Heart left ventricle (tissue), 16 donors: ENCODE results near the gene IL1A. TPM values are rescaled to one million over a fixed set of nuclear protein-coding genes. Genes with fewer than 3 reads are reported as not detected.

Experiments
- ATAC-seq, 4 donors: fragments of 200-7000 bp; cut with Tn5 transposase; one replicate each; pipeline ENCODE4 v1.9.1; 2020 to 2022; ENCODE audit warnings: moderate library complexity in 4 of 4, mild to moderate bottlenecking in 3 of 4, moderate number of reproducible peaks in 1 of 4
- DNase-seq, 5 donors: peaks; one replicate each; pipeline ENCODE4 v3.0.0-alpha.2; 2020
- H3K27ac ChIP-seq, 12 donors: fragments of 200-600 bp; sonication (generic) in 4 of 12; one replicate each; pipeline versions ENCODE4 v1.5.0 to v1.8.0; 2016 to 2022; ENCODE audit warnings: mild to moderate bottlenecking in 2 of 12
- H3K27me3 ChIP-seq, 9 donors: fragments of 200-600 bp; sonication (generic) in 2 of 9; one replicate each; pipeline versions ENCODE4 v1.5.1 to v1.8.0; 2016 to 2022; ENCODE audit warnings: mild to moderate bottlenecking in 3 of 9
- H3K36me3 ChIP-seq, 9 donors: fragments of 200-600 bp; sonication (generic) in 2 of 9; one replicate each; pipeline versions ENCODE4 v1.5.0 to v1.8.0; 2018 to 2022; ENCODE audit warnings: mild to moderate bottlenecking in 2 of 9
- H3K4me1 ChIP-seq, 12 donors: fragments of 200-600 bp; sonication (generic) in 4 of 12; one replicate each; pipeline versions ENCODE4 v1.5.0 to v1.8.0; 2016 to 2022; ENCODE audit warnings: mild to moderate bottlenecking in 3 of 12
- H3K4me3 ChIP-seq, 12 donors: fragments of 200-600 bp; sonication (generic) in 4 of 12; one replicate each; pipeline versions ENCODE4 v1.5.0 to v1.8.0; 2017 to 2022; ENCODE audit warnings: mild to moderate bottlenecking in 9 of 12, moderate library complexity in 4 of 12
- H3K9me3 ChIP-seq, 12 donors: fragments of 200-600 bp; sonication (generic) in 4 of 12; one replicate each; pipeline versions ENCODE4 v1.5.0 to v1.8.0; 2016 to 2022; ENCODE audit warnings: mild to moderate bottlenecking in 1 of 12
- POLR2A ChIP-seq, 2 donors: fragments of 450-650 bp; IDR thresholded peaks; one replicate each; pipeline ENCODE4 v1.6.1; 2017; ENCODE audit warnings: antibody characterized with exemption in 2 of 2, mild to moderate bottlenecking in 2 of 2, moderate library complexity in 2 of 2
- WGBS, 4 donors: extraction: QIAGEN DNeasy Blood & Tissue Kit in 2 of 4; methylation state at CpG; one replicate each; pipeline versions ENCODE4 v1.1.5 to v1.1.7; 2013 to 2018; 5-methylcytosine and 5-hydroxymethylcytosine counted together
- intact Hi-C, 10 donors: fragments of 100-400 bp; cut with DNase I; formaldehyde crosslinking; loops; one replicate each; pipeline versions ENCODE4 v1.11.1 to v1.14.2; 2022
- polyA plus RNA-seq, 2 donors: library from polyadenylated mRNA; stranded (reverse); fragments of 200-250 nt; gene quantifications; one replicate each; pipeline ENCODE4 v1.2.3, GENCODE V29; 2013
- total RNA-seq, 9 donors: library from RNA; depleted of rRNA in 2 of 9; stranded (reverse); fragments of >200 nt in 2 of 9; fragmentation: NEBNext Ultra II Directional in 3 of 9; extraction: Animal tissue kit (Norgen Biotek cat#: 25700) in 3 of 9; gene quantifications; one replicate each; pipeline versions ENCODE4 v1.1.0 to v1.2.4, GENCODE V29; 2016 to 2023
- TF ChIP-seq, protein P1 (sequence below), 12 donors: fragments of 200-600 bp; sonication (generic) in 4 of 12; IDR thresholded peaks; one replicate each; pipeline versions ENCODE4 v1.5.0 to v1.8.0; 2018 to 2022; ENCODE audit warnings: antibody characterized with exemption in 12 of 12, mild to moderate bottlenecking in 5 of 12
- donor health status: ischemic (EF 13 %, LVEDD 7.1; RV severe dilation, severe dysfunction).
- donor health status: healthy with polysubstance abuse.
- donor health status: DM: no; HTN: yes; CAD: no.
- donor health status: DM: no; HTN: no; CAD: no.
- donor health status: ischemic (EF 25% LVEDD 6.9; RV normal size, moderate dysfunction).
- donor health status: ischemic (EF 25% LVEDD 5.7; RV mildly dilated, moderate dysfunction).
- donor health status: healthy.
- donor health status: DM: yes; HTN: yes; CAD: no.
- donor health status: ischemic (EF 35%, LVEDD 5.7; RV mildly dilated, moderate dysfunction).
- donor health status: nonischemic (EF 11% LVEDD 7.7; RV severe dilation, severe dysfunction).
- donor health status: DM: yes; HTN: yes; CAD: no.
- donor health status: PGD.
- donor health status: ischemic (EF 29% LVEDD 5.4; RV normal size, mild dysfunction).
- donor health status: nonischemic (EF 23%, LVEDD 6.1; RV moderate dilation, normal function).

The IL1A gene
- total and polyA plus RNA-seq, 11 donors = 0.13 TPM; not detected in 10

DNA sequence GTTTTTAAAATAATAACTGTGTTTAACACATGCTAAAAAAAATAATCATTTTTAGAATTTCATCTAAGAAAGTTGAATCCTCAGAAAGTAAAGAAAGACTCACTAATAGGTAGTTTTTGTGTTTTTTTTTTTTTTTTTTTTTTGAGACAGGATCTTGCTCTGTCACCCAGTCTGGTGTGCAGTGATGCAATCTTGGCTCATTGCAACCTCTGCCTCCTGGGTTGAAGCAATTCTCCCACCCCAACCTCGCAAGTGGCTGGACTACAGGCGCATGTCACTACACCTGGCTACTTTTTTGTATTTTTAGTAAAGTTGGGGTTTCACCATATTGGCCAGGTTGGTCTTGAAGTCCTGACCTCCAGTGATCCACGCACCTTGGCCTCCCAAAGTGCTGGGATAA is 27.0 kb downstream of the IL1A start:
- H3K4me1 ChIP-seq = peaks cover 0 to 4% (median 0%) of the 10 kb centered on the region in 12 donors
- intact Hi-C loops = loop anchor here in 2 of 10 donors (10.0 kb wide), 1 partner anchor 128 kb away; no protein-coding TSS in a partner anchor
- H3K9me3 ChIP-seq = no peaks in the 10 kb centered on the region
- peaks cover 0 to 5% (median 0%) of the 10 kb centered on the region in 9 donors for H3K36me3 ChIP-seq
- no peaks in the 10 kb centered on the region for H3K27me3 ChIP-seq
- H3K4me3 ChIP-seq = no peak overlapping the region
- no peak overlapping the region for H3K27ac ChIP-seq
- TF ChIP-seq, protein P1, sequence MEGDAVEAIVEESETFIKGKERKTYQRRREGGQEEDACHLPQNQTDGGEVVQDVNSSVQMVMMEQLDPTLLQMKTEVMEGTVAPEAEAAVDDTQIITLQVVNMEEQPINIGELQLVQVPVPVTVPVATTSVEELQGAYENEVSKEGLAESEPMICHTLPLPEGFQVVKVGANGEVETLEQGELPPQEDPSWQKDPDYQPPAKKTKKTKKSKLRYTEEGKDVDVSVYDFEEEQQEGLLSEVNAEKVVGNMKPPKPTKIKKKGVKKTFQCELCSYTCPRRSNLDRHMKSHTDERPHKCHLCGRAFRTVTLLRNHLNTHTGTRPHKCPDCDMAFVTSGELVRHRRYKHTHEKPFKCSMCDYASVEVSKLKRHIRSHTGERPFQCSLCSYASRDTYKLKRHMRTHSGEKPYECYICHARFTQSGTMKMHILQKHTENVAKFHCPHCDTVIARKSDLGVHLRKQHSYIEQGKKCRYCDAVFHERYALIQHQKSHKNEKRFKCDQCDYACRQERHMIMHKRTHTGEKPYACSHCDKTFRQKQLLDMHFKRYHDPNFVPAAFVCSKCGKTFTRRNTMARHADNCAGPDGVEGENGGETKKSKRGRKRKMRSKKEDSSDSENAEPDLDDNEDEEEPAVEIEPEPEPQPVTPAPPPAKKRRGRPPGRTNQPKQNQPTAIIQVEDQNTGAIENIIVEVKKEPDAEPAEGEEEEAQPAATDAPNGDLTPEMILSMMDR (IDR thresholded peaks at IDR 0.05) = no peak
- TF ChIP-seq POLR2A (IDR thresholded peaks at IDR 0.05) = no peak
- ATAC-seq = no peak
- no peak for DNase-seq
- 89 to 100% (median 98%) methylated on average over 3 of the region's 3 CpGs for WGBS, 4 donors

DNA sequence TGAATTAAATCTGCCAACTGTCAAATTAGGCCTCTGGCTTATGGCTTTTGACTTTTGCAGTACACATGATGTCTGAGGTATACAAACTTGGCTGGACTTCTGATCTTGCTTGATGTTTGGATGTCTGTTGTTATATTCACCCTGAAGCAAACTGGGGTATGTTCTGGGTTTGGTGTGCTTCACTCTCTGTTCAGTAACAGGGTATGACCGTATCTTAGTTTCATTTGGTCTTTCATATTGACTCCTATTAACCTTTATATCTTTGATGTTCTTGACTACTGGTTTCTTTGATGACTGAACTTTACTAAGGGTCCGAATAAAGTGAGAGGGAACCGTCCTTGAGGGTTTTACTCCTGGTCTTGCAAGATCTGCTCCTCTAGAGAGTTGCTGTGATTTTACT is 28.1 kb downstream of the IL1A start:
- ATAC-seq = no peak
- no peaks in the 10 kb centered on the region for H3K9me3 ChIP-seq
- 92 to 97% (median 95%) methylated on average over 3 of the region's 3 CpGs for WGBS, 4 donors
- intact Hi-C loops = loop anchor here in 2 of 10 donors (10.0 kb wide), 1 partner anchor 129 kb away; no protein-coding TSS in a partner anchor
- DNase-seq = no peak
- TF ChIP-seq, protein P1 (IDR thresholded peaks at IDR 0.05) = no peak
- TF ChIP-seq POLR2A (IDR thresholded peaks at IDR 0.05) = no peak
- H3K36me3 ChIP-seq = peaks cover 0 to 5% (median 0%) of the 10 kb centered on the region in 9 donors
- H3K4me1 ChIP-seq = peaks cover 0 to 4% (median 0%) of the 10 kb centered on the region in 12 donors
- H3K27me3 ChIP-seq = no peaks in the 10 kb centered on the region
- no peak overlapping the region for H3K4me3 ChIP-seq
- no peak overlapping the region for H3K27ac ChIP-seq

DNA sequence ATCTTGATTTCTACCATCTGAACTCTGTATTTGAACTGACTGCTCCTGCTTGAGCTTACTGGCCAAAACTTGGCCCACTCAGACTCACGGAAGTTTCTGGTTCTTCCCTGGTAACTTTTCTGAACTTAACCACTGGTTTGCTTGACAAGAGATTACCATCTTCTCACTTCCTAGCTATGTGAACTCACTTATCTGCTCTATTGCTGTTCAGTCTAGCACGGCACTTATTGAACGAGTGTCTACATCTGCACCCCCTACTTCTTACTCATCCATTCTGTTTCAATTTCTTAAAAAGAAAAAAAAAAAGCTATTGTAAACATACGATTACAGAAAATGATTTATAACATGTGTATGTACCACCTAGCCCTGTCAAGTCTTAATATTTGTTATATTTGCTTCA is 28.8 kb downstream of the IL1A start:
- peaks cover 0 to 4% (median 0%) of the 10 kb centered on the region in 12 donors for H3K4me1 ChIP-seq
- H3K27ac ChIP-seq = no peak overlapping the region
- WGBS, 4 donors = 94 to 96% (median 95%) methylated on average over 4 of the region's 4 CpGs
- peaks cover 0 to 5% (median 0%) of the 10 kb centered on the region in 9 donors for H3K36me3 ChIP-seq
- no peaks in the 10 kb centered on the region for H3K9me3 ChIP-seq
- DNase-seq (no peak), ATAC-seq (no peak)
- no peak overlapping the region for H3K4me3 ChIP-seq
- no peak for TF ChIP-seq POLR2A (IDR thresholded peaks at IDR 0.05)
- TF ChIP-seq, protein P1 (IDR thresholded peaks at IDR 0.05) = no peak
- H3K27me3 ChIP-seq = no peaks in the 10 kb centered on the region
- intact Hi-C loops = loop anchor here in 2 of 10 donors (10.0 kb wide), 1 partner anchor 129 kb away; no protein-coding TSS in a partner anchor

DNA sequence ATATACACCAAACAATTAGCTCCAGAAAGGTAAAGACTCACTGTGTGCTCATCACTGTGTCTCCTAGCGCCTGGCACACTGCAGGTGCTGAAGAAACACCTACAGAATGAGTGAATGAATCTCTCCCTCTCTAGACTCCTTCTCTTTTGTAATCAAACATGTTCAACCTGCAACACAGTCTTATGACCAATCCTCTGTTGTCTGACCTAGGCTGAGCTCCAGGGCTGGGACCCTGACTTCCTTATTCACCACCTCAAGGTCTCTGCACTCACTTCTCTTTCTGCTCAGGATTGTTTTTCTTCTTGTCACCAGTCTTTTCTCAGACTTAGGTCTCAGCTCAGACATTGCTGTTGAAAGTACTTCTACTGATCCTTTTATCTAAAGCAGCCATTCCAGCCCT is 29.7 kb downstream of the IL1A start:
- intact Hi-C loops = loop anchor here in 8 of 10 donors (5.0 to 10.0 kb wide), 4 partner anchors 128 to 203 kb away; no protein-coding TSS in a partner anchor
- Histone ChIP-seq H3K4me3 (no peak overlapping the region), H3K27me3 (no peaks in the 10 kb centered on the region), H3K27ac (no peak overlapping the region), H3K4me1 (peaks cover 0 to 4% (median 0%) of the 10 kb centered on the region in 12 donors), H3K36me3 (peaks cover 0 to 5% (median 0%) of the 10 kb centered on the region in 9 donors), H3K9me3 (no peaks in the 10 kb centered on the region)
- DNase-seq = no peak
- no peak for ATAC-seq
- WGBS, 4 donors = 91 to 100% (median 98%) methylated on average over 1 of the region's 1 CpG
- TF ChIP-seq, protein P1 (IDR thresholded peaks at IDR 0.05) = no peak
- TF ChIP-seq POLR2A (IDR thresholded peaks at IDR 0.05) = no peak
